GM12892 (cell line): Measurements from ENCODE around the gene KCNIP1.

Source experiments
- POLR2A ChIP-seq: IDR thresholded peaks from 2 replicates; pipeline ENCODE4 v1.6.1; 2011; ENCODE audit warnings: low read depth, low read length, control low read depth
- TAF1 ChIP-seq: IDR thresholded peaks from 2 replicates; pipeline ENCODE4 v1.6.1; 2011; ENCODE audit warnings: low read depth, mild to moderate bottlenecking, control low read depth, low read length, borderline replicate concordance

DNA sequence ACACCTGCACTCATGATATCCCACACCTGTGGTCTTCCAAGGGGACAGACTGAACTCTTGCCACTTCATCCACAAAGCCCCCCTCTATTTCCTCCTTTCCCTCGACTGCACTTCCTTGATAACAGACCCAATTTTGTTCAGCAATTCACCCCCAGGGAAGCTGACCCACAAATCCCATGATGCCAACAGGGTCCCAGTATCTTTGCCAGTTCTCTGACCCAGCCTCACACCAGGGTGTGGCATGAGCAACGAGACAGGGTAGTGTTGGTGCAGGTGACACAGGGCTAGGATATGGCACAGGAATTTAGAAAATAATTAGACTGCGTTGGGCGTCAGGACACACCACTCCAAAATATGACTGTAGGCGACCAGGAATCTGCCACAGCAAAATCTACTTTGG is 30.2 kb upstream of the KCNIP1 start:
- no peak for TF ChIP-seq TAF1
- no peak for TF ChIP-seq POLR2A
